Right lobe of liver (tissue), 6 donors: Measurements from ENCODE around the gene VWDE. TPM values are rescaled to one million over a fixed set of nuclear protein-coding genes. Genes with fewer than 3 reads are reported as not detected.
A peak's percentile ranks its signal among the peaks of the same experiment; 100 is the strongest.

ENCODE experiments used
- ATAC-seq, 4 donors: fragments of 200-7000 bp; cut with Tn5 transposase; one replicate each; pipeline ENCODE4 v1.9.1; 2020; ENCODE audit warnings: mild to moderate bottlenecking in 4 of 4, moderate library complexity in 4 of 4
- DNase-seq, 3 donors: peaks; one replicate each; pipeline ENCODE4 v3.0.0-alpha.2; 2020
- H3K27ac ChIP-seq, 3 donors: fragments of 200-600 bp; one replicate each; pipeline ENCODE4 v1.8.0; 2022
- H3K27me3 ChIP-seq, 2 donors: fragments of 200-600 bp; one replicate each; pipeline ENCODE4 v1.8.0; 2022
- H3K36me3 ChIP-seq, 4 donors: fragments of 200-600 bp; sonication (generic) in 1 of 4; one replicate each; pipeline versions ENCODE4 v1.5.1 to v1.8.0; 2017 to 2022; ENCODE audit warnings: control low read depth in 1 of 4
- H3K4me1 ChIP-seq, 4 donors: fragments of 200-600 bp; sonication (generic) in 1 of 4; one replicate each; pipeline versions ENCODE4 v1.5.1 to v1.8.0; 2017 to 2022; ENCODE audit warnings: control low read depth in 1 of 4
- H3K4me3 ChIP-seq, 3 donors: fragments of 200-600 bp; one replicate each; pipeline ENCODE4 v1.8.0; 2022
- H3K9me3 ChIP-seq, 4 donors: fragments of 200-600 bp; sonication (generic) in 1 of 4; one replicate each; pipeline versions ENCODE4 v1.5.1 to v1.8.0; 2017 to 2022; ENCODE audit warnings: control low read depth in 1 of 4
- CTCF ChIP-seq, 4 donors: fragments of 200-600 bp in 3 of 4; fragments of 450-650 bp in 1 of 4; IDR thresholded peaks; one replicate each; pipeline versions ENCODE4 v1.5.1 to v1.8.0; 2016 to 2022; ENCODE audit warnings: antibody characterized with exemption in 4 of 4, mild to moderate bottlenecking in 2 of 4
- POLR2A ChIP-seq: fragments of 450-650 bp; IDR thresholded peaks from one replicate; pipeline ENCODE4 v1.6.1; 2017; ENCODE audit warnings: antibody characterized with exemption, mild to moderate bottlenecking
- WGBS: methylation state at CpG from one replicate; pipeline ENCODE4 v1.1.6; 2018; ENCODE audit warnings: low coverage, low lambda C conversion rate; ENCODE audit not compliant: insufficient coverage; ENCODE audit errors: missing lambda C conversion rate; 5-methylcytosine and 5-hydroxymethylcytosine counted together
- intact Hi-C, 2 donors: fragments of 100-400 bp; cut with DNase I; formaldehyde crosslinking; loops; one replicate each; pipeline versions ENCODE4 v1.11.2 to v1.14.1; 2022
- total RNA-seq, 6 experiments: library from RNA; depleted of rRNA in 2 of 6; stranded (reverse); fragments of >200 nt in 2 of 6; fragmentation: NEBNext Ultra II Directional in 3 of 6; extraction: Animal tissue kit (Norgen Biotek cat#: 25700) in 3 of 6; gene quantifications; one replicate each; pipeline versions ENCODE4 v1.1.0 to v1.2.4, GENCODE V29; 2016 to 2023
- donor health status: DM: no; HTN: yes; CAD: no.
- donor health status: DM: no; HTN: no; CAD: no.
- donor health status: DM: no; HTN: no; CAD: no.
- donor health status: DM: no; HTN: yes; CAD: no.
- donor health status: DM: no; HTN: yes; CAD: no.

The VWDE gene
- total RNA-seq, 6 experiments from 2014 or later = 0.24 to 0.42 (median 0.38) TPM; not detected in 3

DNA sequence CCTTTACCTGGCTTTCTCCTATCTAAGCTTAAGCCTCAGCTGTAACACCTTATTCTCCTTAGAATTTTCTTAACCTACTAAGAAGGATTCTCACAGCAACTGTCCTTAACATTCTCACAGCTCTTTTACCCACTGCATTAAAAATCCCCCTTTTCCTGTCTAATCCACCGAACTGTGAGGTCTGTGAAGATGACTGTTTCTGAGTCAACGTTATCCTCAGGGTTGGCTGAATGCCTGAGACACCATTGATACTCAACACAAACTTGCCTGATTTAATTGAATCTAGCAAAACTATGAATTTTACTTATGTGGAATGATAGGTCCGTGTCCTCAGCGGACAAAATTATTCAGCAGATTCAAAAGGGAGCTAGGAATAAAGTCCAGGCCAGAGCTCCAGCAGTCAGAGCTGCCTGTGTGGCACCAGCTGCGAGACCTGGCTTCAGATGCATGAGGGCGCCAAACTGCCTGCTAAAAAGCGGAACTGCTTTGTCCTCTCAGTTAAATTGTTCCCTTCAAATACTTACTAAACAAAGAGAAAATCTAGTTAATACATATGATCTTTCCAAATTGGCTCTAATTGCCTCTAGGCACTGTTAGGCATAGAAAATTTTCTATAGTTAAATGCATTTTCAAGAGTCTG lies 33.4 kb upstream of the VWDE start:
- DNase-seq (no peak), ATAC-seq (no peak)
- TF ChIP-seq POLR2A = no peak
- peak in 1 of 4 donors; percentile 11 for TF ChIP-seq CTCF (IDR thresholded peaks at IDR 0.05)
- Histone ChIP-seq H3K4me3 (no peak overlapping the region), H3K9me3 (no peaks in the 10 kb centered on the region), H3K27me3 (no peaks in the 10 kb centered on the region), H3K4me1 (no peaks in the 10 kb centered on the region), H3K27ac (no peak overlapping the region), H3K36me3 (no peaks in the 10 kb centered on the region)
- 27% methylated on average over 7 of the region's 7 CpGs for WGBS
- intact Hi-C loops = no loop called here

- H3K9me3 ChIP-seq = no peaks in the 10 kb centered on the region
- no peaks in the 10 kb centered on the region for H3K4me1 ChIP-seq
- intact Hi-C loops = no loop called here
- ATAC-seq = no peak
- H3K27ac ChIP-seq = no peak overlapping the region
- no peak overlapping the region for H3K4me3 ChIP-seq
- H3K36me3 ChIP-seq = no peaks in the 10 kb centered on the region
- DNase-seq = no peak
- TF ChIP-seq POLR2A = no peak
- TF ChIP-seq CTCF (IDR thresholded peaks at IDR 0.05) = no peak
- H3K27me3 ChIP-seq = no peaks in the 10 kb centered on the region
Measured at GRCh38 chr7:12436126-12436525, 32.5 kb upstream of the VWDE start.

GRCh38 chr7:12434012-12434642 lies 30.5 kb upstream of the VWDE start:
- Histone ChIP-seq H3K27ac (no peak overlapping the region), H3K9me3 (no peaks in the 10 kb centered on the region), H3K4me1 (no peaks in the 10 kb centered on the region), H3K36me3 (no peaks in the 10 kb centered on the region), H3K27me3 (no peaks in the 10 kb centered on the region), H3K4me3 (no peak overlapping the region)
- DNase-seq (no peak), ATAC-seq (no peak)
- intact Hi-C loops = no loop called here
- TF ChIP-seq CTCF (IDR thresholded peaks at IDR 0.05) (peak; percentile 13 to 44 (median 38)), POLR2A (no peak)

DNA sequence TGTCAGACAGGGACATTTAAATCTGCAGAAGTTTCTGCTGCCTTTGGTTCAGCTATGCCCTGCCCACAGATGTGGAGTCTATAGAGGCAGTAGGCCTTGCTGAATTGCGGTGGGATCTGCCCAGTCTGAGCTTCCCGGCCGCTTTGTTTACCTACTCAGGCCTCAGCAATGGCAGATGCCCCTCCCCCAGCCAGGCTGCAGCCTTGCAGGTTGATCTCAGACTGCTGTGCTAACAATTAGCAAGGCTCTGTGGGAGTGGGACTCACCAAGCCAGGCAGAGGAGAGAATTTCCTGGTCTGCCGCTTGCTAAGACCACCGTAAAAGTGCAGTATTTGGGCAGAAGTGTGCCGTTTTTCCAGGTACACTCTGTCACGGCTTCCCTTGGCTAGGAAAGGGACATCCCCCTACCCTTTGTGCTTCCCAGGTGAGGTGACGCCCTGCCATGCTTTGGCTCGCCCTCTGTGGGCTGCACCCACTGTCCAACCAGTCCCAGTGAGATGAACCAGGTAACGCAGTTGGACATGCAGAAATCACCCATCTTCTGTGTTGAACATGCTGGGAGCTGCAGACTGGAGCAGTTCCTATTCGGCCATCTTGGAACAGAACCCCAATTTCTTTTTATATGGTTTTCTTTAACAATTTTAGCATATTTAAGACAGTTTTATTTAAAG lies 28.4 kb upstream of the VWDE start:
- TF ChIP-seq POLR2A = no peak
- no peak for TF ChIP-seq CTCF (IDR thresholded peaks at IDR 0.05)
- Histone ChIP-seq H3K27ac (no peak overlapping the region), H3K9me3 (no peaks in the 10 kb centered on the region), H3K36me3 (no peaks in the 10 kb centered on the region), H3K4me1 (no peaks in the 10 kb centered on the region), H3K4me3 (no peak overlapping the region), H3K27me3 (no peaks in the 10 kb centered on the region)
- no peak for DNase-seq
- WGBS = 63% methylated on average over 5 of the region's 11 CpGs
- intact Hi-C loops = no loop called here
- ATAC-seq = no peak
